ENCODE results near the gene NEK4. TPM values are rescaled to one million over a fixed set of nuclear protein-coding genes. Genes with fewer than 3 reads are reported as not detected.
A peak's percentile ranks its signal among the peaks of the same experiment; 100 is the strongest.

Gene NEK4
- total and polyA plus RNA-seq, 2 of the 13 experiments (the other 11 are each of a cell fraction or from before 2014, with no cell fraction given), result 16.5 to 38.0 TPM

- TF ChIP-seq ZNF576 (CRISPR knock-in tag; IDR thresholded peaks at IDR 0.05) (no peak), PAX8 (CRISPR knock-in tag; IDR thresholded peaks at IDR 0.05; ENCODE audit: borderline replicate concordance) (no peak), MEIS1 (CRISPR knock-in tag; IDR thresholded peaks at IDR 0.05; ENCODE audit: borderline replicate concordance) (no peak), TCF12 (IDR thresholded peaks at IDR 0.05) (no peak), TCF12 (CRISPR knock-in tag; IDR thresholded peaks at IDR 0.05) (no peak), MAZ (IDR thresholded peaks at IDR 0.05; ENCODE audit: borderline replicate concordance, low read depth, low read length) (no peak), MAZ (CRISPR knock-in tag; IDR thresholded peaks at IDR 0.05; ENCODE audit: low read depth) (no peak), ZFP36 (IDR thresholded peaks at IDR 0.05; ENCODE audit: borderline replicate concordance, low read depth, low read length, partially characterized antibody) (no peak), ZBTB14 (CRISPR knock-in tag; IDR thresholded peaks at IDR 0.05) (no peak), RXRA (CRISPR knock-in tag; IDR thresholded peaks at IDR 0.05) (peak; percentile 65; the same call in 1 of the 2 replicates), MED1 (CRISPR knock-in tag; IDR thresholded peaks at IDR 0.05) (peak; percentile 51), ZMAT3 (CRISPR knock-in tag; conservative IDR thresholded peaks at IDR 0.05) (no peak), NFRKB (IDR thresholded peaks at IDR 0.05) (no peak), DMAP1 (CRISPR knock-in tag; IDR thresholded peaks at IDR 0.05) (no peak), ZNF383 (CRISPR knock-in tag; IDR thresholded peaks at IDR 0.05; ENCODE audit: borderline replicate concordance) (no peak), REST (IDR thresholded peaks at IDR 0.05; ENCODE audit: borderline replicate concordance in 1 of 2, low read depth in 1 of 2, low read length in 2 of 2) (no peak), ZNF598 (CRISPR knock-in tag; IDR thresholded peaks at IDR 0.05; ENCODE audit: borderline replicate concordance) (0 out of 2 replicates have a peak, but pooled peaks have one; percentile 26), HES4 (CRISPR knock-in tag; IDR thresholded peaks at IDR 0.05; ENCODE audit: borderline replicate concordance) (no peak), ZNF503 (CRISPR knock-in tag; IDR thresholded peaks at IDR 0.05) (no peak), ONECUT2 (CRISPR knock-in tag; IDR thresholded peaks at IDR 0.05) (peak; percentile 93), FLYWCH1 (CRISPR knock-in tag; IDR thresholded peaks at IDR 0.05) (no peak), KAT7 (CRISPR knock-in tag; IDR thresholded peaks at IDR 0.05; ENCODE audit: borderline replicate concordance) (no peak; the same call in 1 of the 2 replicates), ZNF446 (CRISPR knock-in tag; IDR thresholded peaks at IDR 0.05) (no peak), NKX3-1 (CRISPR knock-in tag; IDR thresholded peaks at IDR 0.05) (no peak)
- TF ChIP-seq, protein P1, sequence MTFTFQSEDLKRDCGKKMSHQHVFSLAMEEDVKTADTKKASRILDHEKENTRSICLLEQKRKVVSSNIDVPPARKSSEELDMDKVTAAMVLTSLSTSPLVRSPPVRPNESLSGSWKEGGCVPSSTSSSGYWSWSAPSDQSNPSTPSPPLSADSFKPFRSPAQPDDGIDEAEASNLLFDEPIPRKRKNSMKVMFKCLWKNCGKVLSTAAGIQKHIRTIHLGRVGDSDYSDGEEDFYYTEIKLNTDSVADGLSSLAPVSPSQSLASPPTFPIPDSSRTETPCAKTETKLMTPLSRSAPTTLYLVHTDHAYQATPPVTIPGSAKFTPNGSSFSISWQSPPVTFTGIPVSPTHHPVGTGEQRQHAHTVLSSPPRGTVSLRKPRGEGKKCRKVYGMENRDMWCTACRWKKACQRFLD (CRISPR knock-in tag; IDR thresholded peaks at IDR 0.05; ENCODE audit: borderline replicate concordance), result no peak
Measured at GRCh38 chr3:52792413-52792812, 21.7 kb upstream of the NEK4 start (continued).

Measured in HepG2 (cell line).